ENCODE results near the gene NTHL1.

DNA sequence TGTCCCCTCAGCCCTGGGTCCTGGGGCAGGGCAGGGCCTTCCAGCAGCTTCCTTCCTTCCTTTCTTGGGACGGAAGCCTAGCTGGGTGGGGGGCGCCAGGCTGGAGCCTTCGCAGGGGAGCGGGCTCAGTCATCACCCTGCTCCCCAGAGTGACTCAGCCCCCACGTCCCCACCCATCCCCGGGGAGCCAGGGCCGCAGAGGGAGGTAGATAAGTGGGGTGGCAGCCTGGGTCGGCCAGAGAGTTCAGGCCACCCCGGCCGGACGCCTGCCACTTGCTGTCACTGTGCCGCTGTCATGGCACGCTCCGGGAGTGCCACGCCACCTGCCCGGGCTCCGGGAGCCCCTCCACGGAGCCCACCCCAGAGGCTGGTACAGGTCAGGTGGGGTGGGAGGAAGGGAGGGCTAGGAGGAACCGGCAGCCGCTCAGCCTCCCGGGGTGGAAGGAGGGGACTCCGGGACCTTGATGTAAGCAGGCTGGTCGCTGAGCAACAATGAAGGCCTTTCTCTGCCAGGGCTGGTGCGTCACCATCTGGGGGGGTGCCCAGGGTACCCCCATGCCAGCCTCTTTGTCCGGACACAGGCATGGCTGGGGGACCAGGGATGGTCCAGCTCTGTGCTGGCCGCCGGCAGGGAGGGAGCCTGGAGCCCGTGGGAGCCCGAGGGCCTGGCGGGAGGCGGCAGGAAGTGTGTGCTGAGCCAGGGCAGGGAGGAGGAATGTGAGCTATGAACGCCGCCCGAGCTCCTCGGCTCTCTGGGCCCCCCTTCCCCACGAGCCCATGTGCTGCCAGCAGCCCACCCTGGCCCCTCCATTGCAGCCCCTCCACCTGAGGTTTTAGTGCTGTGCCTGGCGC is 14.4 kb downstream of the NTHL1 start:
- TF ChIP-seq, protein P1, sequence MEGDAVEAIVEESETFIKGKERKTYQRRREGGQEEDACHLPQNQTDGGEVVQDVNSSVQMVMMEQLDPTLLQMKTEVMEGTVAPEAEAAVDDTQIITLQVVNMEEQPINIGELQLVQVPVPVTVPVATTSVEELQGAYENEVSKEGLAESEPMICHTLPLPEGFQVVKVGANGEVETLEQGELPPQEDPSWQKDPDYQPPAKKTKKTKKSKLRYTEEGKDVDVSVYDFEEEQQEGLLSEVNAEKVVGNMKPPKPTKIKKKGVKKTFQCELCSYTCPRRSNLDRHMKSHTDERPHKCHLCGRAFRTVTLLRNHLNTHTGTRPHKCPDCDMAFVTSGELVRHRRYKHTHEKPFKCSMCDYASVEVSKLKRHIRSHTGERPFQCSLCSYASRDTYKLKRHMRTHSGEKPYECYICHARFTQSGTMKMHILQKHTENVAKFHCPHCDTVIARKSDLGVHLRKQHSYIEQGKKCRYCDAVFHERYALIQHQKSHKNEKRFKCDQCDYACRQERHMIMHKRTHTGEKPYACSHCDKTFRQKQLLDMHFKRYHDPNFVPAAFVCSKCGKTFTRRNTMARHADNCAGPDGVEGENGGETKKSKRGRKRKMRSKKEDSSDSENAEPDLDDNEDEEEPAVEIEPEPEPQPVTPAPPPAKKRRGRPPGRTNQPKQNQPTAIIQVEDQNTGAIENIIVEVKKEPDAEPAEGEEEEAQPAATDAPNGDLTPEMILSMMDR (IDR thresholded peaks at IDR 0.05) = no peak
- TF ChIP-seq POLR2A (IDR thresholded peaks at IDR 0.05) = no peak
- no peak for TF ChIP-seq EP300 (IDR thresholded peaks at IDR 0.05)

All from ovary (tissue), 3 donors.